Stimulated activated CD4-positive, alpha-beta T cell treated with anti-CD3 and anti-CD28 coated beads, Interleukin-2, amount 100 ng/mL, for 48 hours (primary cell): ENCODE data around the gene THOC1.

Experiments used
- DNase-seq, 2 donors: peaks; one replicate each; pipeline ENCODE4 v3.0.0-alpha.2; 2020

Gene THOC1

DNA sequence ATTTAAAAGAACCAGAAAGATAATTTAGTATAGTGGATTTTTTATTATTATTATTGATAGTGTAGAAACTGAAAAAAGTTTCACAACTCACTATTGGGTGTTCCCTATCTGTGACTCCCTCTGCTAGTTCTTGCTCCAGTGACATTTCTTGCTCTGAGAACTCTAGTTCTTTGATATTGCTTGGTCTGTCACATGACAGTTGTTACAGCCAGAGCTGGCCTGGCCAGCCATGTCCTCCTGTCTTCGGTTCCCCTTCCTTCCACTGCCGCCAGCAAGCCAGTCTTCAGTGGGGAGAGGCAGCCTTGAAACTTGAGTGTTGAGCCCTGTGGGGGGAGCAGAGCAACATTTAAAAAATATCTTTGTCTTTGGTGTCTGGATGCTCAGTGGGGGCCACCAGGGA is 7.6 kb upstream of the THOC1 start:
- DNase-seq = no peak

DNA sequence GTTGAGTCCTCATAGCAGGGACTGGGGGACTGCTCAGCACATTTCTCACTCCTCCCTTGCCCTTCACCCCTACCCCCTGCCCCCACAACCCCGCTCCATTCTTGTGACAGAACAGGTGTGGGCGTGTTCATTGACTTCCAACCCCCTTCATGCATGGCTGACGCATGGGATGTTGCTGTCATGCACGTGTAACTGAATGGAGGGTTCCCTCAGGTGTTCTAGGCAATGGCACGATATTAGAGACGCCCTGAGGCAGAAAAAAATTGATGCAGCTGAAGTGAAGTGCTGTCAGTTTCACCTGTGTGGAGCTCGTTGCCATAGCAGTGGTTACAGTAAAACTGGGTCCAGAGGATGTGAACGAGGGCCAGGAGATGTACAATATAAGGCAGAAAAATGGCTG is 6.5 kb upstream of the THOC1 start:
- DNase-seq = no peak

DNA sequence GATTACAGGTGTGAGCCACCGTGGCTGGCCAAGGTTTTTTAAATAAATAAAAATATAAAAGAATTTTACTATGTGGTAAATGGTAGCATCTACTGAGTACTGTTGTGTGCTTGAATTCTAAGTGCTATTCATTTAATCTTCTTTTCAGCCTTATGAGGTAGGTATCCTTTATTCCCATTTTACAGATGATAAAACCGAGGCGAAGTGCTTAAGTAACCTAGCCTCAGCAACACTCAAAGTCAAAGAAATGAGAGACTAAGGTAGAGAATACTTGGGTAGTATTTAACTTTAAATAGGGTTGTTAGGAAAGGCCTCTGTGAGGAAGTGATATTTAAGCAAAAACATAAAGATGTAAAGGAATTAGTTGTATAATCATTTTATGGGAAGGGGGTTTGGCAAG is 5.7 kb upstream of the THOC1 start:
- DNase-seq = no peak

DNA sequence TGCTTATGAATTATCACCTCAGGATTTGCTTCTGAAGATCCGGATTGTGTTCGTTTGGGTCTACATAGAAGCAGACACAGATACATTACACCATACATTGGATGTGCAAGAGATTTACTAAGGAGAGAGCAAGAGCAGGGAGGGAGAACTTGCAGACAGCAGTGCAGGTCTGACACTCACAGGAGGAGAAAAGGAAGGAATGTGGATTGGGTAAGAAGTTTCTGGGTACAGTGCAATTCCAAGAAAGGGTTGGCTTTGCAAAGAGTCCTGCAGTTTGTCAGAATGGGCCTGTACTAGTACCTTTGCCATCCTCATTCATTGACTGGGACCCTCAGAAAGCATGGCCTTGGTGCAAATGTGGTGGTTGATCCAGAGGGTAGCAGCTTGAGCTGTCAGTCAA is 4.8 kb upstream of the THOC1 start:
- DNase-seq = no peak

DNA sequence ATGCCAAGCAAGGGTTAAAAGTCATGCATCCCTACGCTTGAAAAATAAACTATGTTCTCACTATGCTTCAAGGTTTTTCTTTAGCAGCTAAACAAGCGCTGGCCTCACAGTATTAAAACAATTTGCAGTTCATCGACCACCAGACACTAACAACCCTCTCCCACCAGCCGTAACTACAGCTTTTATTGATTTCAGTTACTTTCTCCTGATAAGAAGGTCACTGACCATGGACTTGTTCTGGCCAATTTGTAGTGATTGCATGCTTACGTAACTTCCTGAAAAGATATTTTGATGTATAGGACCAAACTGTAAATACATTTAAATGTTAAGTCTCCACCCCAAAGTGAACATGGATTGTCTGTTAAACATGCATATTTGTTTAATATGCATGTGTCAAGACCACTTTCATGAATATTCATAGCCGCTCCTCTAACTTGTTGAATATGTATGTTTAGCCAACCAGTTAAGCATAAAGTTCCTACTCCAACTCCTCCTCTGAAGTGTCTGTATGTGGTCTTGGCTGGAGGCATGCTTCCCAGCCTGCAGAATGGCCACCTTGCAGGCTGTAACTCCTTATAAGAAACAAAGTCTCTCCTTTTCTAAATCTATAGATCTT is 1.7 kb upstream of the THOC1 start:
- no peak for DNase-seq

DNA sequence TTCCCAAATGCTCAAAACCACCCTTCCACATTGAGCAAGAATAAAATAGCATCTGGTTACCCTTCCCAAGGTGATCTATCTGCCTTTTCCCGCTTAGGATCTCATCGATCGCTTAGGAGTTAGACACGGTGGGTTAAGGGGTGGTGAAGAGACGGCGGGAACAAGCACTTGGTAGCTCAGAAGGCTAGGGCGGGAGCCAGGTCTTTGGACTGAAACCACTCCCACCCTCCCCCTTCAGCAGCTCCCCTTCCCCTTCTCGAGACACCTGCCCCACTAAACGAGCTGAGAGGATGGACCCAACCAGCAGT is 513 bp downstream of the THOC1 start:
- DNase-seq = no peak

DNA sequence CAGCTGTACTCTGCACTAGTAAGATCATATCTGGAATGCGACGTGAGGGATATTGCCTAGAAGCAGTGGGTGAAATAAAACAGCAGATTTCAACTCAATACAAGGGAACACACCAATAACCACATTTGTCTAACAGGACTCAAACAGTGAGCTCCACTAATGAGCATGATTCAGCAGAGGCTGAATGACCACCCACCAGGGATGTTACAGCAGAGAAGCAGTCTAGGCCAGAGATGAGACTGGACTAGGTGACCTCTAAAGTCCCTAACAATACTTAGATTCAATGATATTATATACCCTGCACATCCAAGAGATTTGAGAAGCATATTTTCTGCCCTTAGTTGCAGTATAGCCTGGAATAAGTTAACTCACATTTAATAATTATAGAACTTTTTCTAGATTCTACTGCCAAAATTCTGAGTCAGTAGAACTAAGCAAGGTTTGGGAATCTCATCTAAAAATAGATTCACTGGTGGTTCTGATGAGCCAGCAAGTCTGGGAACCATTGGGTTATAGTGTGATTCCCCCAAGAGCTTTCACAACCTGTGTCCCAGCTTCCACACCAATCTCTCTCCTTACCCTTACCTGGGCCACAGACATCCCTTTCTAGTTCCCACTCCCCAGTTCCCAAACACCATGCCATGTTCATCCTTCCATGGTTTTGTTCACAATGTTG is 6.3 kb downstream of the THOC1 start:
- no peak for DNase-seq

DNA sequence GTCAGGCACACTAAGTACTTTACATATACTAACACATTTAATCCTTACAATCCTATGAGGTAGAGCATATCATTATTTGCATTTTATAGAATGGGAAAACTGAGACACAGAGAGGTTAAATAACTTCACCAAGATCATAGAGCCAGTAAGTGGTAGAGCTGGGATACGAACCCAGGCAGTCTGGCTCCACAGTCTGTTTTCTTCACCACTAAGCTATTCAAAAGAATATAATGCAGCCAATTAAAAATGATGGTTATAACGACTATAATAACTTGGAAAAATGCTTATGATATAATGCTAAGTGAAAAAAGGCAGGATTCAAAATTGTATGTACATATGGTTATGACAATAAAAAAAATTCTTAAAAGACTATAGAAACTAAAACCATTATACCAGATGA is 7.3 kb downstream of the THOC1 start:
- DNase-seq = no peak

DNA sequence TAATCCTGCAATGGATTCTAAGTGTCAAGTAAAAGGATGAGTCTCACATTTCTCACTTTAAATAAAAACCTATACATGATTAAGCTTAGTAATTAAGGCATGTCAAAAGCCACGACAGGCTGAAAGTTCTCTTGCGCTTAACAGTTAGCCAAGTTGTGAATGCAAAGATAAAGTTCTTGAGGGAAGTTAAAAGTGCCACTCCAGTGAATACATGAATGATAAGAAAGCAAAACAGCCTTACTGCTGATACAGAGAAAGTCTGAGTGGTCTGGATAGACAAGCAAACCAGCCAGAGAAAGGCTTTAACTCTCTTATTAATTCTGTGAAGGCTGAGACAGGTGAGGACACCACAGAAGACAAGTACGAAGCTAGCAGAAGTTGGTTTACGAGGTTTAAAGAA is 12.7 kb downstream of the THOC1 start:
- DNase-seq = no peak

DNA sequence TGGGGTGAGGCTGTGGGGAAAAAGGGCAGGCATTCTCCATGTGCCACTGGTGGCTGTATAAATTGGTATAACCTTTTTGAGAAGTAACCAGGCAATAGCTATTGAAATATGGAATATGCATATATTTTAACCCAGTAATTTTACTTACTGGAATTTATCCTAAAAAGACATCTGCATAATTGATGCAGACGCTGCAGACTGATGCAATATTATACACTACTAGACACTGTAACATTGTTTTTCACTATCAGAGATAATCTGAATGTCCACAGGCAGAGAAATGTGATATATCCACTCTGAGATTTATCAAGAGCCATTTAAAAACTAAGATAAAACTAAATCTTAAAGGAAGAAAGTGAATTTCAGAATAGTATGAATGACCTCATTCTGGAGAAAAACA is 14.7 kb downstream of the THOC1 start:
- DNase-seq = no peak

DNA sequence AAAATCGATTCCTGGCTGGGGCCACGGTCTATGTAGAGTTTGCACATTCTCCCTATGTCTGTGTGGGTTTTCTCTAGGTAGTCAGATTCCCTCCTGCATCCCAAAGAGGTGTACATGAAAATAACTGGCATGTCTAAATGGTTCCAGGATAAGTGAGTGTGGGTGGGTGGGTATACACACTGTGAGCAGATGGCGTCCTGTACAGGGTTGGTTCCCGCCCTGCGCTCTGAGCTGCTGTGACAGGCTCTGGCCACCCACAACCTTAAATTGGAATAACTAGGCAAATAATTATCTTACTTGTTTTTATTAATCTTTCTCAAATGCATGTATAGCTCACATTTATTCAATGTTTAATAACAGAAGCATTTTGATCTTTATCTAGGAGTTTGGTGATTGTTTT is 16.3 kb downstream of the THOC1 start:
- DNase-seq = no peak

DNA sequence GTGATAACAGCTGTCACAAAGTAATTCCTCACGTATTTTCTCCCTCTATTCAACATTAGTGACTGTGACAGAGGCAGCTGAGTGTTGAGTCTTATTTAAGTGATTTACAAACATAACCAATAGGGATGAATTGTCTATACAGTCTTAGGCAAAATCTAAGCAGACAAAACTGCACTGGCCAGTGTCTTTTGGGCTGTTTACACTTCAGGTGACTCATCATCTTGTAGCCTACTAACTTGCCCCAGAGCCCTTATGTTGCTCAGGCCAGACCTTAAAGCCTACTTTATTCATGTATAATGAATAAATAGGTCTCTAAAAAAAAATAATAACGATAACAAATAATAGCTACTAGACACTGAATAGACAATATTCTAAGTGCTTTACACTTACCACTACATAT is 17.2 kb downstream of the THOC1 start:
- no peak for DNase-seq

DNA sequence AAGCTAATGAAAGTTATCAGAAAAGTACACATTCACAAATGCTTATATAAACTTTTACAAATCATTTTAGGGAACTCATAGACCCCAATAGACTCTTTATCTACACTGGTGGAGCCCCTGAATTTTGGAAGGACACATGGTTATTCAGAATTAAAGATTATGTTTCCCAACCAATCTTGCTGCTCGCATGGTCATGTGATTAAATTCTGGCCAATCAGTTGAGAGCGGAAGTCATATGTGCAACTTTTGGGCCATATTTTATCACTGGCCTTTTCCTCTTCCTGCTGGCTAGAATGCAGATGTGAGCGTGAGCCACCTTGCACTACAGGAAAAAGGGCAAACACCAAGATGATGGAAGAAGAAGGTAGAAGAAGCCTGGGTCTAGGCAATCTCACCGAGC is 19.8 kb downstream of the THOC1 start:
- DNase-seq = no peak

DNA sequence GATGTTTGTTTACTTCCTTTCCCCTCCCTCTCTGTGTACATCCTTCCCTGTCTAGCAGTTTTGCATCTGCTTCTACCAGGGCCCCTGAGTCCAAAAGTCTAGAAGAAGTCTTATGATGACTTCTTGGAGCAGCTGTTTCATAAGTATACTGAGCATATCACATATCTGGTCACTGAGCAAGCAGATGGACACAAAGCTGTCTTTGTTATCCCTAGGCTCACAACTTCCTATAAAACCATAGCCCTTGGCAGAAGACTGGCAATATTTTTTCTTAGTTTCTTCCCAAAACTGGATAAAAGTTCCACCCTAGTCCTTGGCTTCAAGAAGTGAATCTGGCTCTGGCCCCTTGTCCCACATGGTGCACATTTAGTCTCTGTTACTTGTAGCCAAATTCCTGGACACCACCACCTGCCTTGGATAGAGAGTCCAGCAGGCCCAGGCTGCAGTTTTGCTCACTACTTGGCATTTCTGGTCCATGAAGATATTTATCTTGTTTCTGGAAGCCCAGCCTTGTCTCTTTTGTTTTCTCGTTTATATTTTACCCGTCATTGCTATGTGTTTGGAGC is 22.5 kb downstream of the THOC1 start:
- DNase-seq = no peak

DNA sequence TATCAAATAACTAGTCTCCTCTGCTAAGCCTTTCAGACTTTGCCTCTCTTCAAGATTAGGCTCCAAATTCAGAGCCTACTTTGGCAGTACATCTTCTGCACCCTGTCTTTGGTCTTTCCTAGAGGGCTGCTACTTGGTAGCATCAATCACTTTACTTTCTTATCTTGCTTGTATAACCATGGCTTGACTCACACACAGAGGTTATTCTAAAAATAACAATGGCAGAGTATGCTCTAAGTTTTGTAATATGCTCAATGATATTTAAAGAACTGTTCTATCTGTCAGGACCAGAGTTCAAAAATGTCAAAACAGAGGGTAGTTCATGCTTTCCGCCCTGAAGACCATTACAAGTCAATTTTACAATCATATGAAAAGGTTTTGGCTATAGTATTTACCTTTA is 27.7 kb downstream of the THOC1 start:
- no peak for DNase-seq

DNA sequence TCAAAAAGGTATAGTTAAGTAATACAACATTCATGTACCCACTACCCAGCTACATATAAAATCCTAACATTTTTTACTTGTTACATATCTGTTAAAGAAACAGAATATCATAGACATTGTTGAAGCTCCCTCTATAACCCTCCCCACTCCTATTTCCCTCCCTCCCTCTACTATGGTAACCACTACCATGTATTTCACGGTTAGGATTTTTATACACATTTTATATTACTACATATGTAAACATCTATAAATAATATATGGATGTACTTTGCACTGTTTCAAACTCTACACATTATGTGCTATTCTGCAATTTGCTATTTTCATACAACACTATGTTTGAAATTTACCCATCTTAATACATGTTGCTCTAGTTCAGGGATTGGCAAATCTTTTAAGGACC is 36.3 kb downstream of the THOC1 start:
- no peak for DNase-seq

DNA sequence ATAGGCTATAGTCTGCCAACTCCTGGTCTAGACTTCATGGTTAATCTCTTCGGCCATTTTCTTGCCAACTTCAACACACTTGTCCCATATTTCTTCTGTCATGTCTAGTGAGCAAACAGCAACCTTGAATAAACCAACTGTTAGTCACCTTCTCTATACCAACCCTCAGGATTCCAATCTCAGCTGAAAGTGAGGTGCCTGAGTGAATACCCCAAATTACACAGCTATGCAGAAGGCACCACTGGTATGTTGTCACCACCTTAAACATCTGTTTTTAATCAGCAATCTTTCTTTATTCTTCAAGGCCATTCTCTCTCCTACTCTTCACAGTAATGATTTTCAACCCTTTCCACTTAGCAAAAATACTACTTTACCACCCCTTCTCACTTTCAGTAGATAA is 39.3 kb downstream of the THOC1 start:
- no peak for DNase-seq

DNA sequence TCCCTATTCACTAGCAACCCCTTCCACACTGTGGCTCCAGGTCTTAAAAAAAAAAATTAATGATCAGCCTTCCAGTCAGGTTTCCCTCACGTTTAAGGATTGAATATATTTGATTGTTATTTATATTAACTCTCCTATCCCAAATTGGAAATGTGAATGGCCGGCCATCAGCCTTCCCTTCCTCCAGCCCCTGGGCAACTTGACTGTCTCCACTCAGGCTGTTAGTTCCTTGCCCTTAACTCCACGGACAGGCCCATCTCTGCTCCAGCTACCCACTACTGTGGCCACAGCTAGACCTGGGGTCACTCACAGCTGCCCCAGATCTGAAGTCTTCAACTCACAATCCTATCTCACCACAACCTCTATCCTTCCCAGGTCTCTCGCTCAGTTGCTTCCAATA is 39.9 kb downstream of the THOC1 start:
- DNase-seq = no peak

DNA sequence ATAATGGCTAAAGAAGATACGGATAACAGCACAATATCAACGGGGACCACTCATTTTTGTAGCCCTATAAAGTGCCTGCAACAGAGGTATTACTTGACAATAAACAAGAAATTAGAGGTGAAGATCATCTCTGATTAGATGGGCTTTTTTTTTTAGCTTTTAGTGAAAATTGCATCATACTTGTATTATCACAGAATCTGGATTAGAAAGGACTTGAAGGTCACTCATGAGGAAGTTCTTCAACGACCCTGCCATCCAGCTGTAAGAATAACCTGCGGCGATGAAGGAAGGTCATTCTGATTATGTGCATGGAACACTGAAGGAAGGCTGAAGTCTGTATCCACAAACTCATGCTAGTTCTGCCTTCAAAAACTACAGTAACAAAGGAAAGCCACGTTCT is 40.5 kb downstream of the THOC1 start:
- no peak for DNase-seq

DNA sequence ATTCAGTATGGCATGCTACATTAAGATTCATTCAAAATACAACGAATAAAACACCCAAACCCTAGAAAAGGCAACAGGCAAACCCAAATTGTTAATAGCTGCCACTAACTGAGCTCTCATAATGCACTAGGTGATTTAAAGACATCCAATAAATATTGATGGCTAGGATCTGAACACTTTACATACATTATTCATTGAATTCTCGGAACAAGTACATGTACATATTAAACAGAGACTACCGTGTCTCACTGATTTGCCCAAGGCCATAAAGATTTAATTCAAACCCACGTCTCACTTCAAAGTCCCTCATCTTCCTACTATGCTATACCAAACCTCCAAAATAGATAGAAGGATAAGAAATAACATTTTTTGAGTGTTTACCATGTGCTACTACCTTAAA is 42.1 kb downstream of the THOC1 start:
- DNase-seq = no peak

DNA sequence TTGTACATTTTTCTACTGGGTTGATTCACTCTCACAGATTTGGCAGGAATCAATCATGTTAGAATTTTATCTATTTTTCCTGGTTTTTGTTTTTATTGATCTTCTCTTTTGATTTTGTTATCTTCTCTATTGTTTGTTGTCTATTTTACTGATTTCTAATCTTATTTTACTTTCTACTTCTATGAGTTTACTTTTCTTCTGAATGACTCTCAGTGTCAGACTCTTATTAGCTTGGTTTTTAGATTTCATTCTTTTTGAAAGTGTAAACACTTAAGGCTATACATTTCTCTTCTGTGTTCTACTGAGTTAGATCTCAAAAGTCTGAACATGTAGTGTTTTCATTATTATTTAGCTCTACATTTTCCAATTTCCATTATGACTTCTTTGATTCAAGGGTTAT is 47.1 kb downstream of the THOC1 start:
- no peak for DNase-seq

DNA sequence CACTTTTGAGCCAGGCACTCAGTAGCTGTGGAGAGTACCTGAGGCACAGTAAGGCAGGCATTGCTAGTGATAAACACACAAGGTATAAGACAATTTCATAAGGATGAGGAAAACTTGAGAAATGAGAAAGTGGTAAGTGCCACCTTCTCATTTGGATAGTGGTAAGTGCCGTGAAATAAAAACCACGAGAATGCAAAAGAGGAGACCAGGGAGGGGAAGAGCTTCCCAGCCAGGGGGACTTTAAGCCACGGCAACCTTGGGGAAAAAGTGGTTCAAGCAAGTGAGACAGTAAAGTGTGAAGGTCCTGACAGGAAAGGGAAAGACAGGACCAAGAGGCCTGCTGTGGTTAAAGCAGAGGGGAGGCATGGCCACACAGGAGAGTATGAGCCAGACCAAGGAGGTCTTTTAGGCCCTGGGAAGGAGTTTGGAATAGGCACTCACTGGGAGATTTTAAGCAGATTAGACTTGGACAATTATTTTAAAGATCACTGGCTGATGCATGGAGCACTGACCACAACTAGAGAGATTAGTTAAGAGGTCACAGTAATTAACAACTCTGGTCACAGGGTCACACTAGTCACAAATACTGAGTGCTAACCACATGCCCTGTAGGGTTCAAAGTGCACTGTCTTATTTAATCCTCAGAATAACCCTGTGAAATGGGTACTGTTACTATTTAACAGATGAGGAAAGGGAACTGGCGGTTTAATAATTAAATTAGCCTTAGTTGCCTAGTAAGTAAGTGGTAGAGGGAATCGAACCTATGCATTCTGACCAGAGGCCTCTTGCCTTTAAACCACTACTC is 50.1 kb downstream of the THOC1 start:
- DNase-seq = no peak

DNA sequence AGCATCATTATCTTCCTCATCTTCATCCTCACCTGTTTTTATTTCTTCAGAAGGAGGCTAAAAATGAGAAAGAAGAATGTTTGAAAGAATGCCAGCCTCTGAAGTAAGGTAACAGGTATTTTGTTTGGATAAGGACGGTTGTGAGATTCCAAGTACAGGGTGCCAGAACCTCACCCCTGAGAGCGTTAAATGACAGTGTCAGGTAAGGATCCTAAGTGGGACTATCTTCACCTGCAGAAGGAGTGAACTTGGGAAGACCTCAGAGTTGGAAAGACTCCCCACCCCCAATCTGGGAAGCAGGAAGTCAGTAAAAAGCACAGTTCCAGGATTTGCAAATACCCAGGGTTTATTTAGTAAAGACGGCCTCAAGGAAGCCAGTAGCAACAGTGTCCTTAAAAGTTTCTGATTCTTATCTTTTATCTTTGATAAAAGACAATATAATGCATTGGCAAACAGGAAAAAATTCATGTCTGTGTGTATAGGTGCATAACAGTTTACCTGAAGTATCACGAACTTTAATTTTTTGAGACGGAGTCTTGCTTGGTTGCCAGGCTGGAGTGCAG is 52.3 kb downstream of the THOC1 start:
- no peak for DNase-seq

DNA sequence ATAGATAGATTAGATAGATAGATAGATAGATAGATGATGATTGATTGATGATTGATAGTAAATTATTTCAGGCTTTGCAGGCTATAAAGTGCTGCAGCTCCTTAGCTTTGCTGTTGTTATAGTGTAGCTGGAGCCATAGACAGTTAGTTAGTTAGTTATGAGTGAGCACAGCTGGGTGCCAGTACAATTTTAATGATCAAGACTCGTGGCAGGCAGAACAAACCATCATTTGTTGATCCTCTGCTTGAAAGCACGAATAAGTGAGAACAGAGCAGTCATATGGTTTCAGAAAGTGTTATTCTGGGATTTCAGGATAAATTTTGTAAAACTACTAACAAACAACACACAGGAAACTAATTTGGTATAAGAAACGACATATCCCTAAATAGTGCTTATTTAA is 53.9 kb downstream of the THOC1 start:
- DNase-seq = no peak
